HepG2 (cell line): ENCODE results near the gene DGCR8. TPM values are rescaled to one million over a fixed set of nuclear protein-coding genes. Genes with fewer than 3 reads are reported as not detected.

ENCODE experiments used
- ATAC-seq: fragments of 200-7000 bp; cut with Tn5 transposase; 3 replicates; pipeline ENCODE4 v1.9.1; 2020; ENCODE audit warnings: mild to moderate bottlenecking, moderate library complexity
- BruUV-seq: library from RNA; stranded (reverse); fragments of 400-500 nt; replicated peaks from 2 replicates; lab custom pipeline; 2021; lab: Mats Ljungman, UMichigan
- CTCF ChIA-PET: fragments of 300-600 bp; formaldehyde crosslinking; extraction: SDS; loops from one replicate; lab custom pipeline; 2021; ENCODE audit warnings: low total read pairs, inconsistent platforms, low intra/inter-chr PET ratio; lab: Yijun Ruan, JAX
- POLR2A ChIA-PET: fragments of 350-600 bp; sonication (Branson Sonifier 250); formaldehyde crosslinking; loops from one replicate; lab custom pipeline; 2020; ENCODE audit warnings: antibody characterized with exemption, inconsistent platforms; lab: Yijun Ruan, JAX
- DNase-seq: peaks from one replicate; pipeline ENCODE4 v3.0.0-alpha.2; 2015; ENCODE audit warnings: low spot score
- FAIRE-seq: peaks from 3 replicates; lab custom pipeline; 2011; peaks lifted over from hg19 to GRCh38; lab: Jason Lieb, UNC
- H2AFZ ChIP-seq: one replicate; pipeline ENCODE4 v1.6.1; 2011; ENCODE audit warnings: low read length, inconsistent platforms
- H3K27ac ChIP-seq: fragments of 300-600 bp; 3 replicates; pipeline ENCODE4 v1.8.0; 2011; ENCODE audit warnings: mixed run types, mild to moderate bottlenecking, mixed read lengths, low read length, inconsistent platforms; ENCODE audit not compliant: insufficient read depth; ENCODE audit errors: extremely low read length
- H3K27me3 ChIP-seq, 2 experiments: fragments of 200-600 bp in 1 of 2; 2 replicates in 1 of 2; 3 replicates in 1 of 2; pipeline versions ENCODE4 v1.6.0 to v1.8.0; 2011; ENCODE audit warnings: low read length in 2 of 2, mild to moderate bottlenecking in 2 of 2, moderate library complexity in 2 of 2, inconsistent platforms in 1 of 2; ENCODE audit not compliant: insufficient read depth in 2 of 2, control insufficient read depth in 1 of 2
- H3K36me3 ChIP-seq, 2 experiments: fragments of 200-600 bp in 1 of 2; replicated peaks in 1 of 2; 2 replicates in 1 of 2; 3 replicates in 1 of 2; pipeline versions ENCODE4 v1.5.1 to v1.8.0; 2011; ENCODE audit warnings: low read length in 2 of 2, inconsistent platforms in 1 of 2; ENCODE audit not compliant: insufficient read depth in 2 of 2, control insufficient read depth in 1 of 2
- H3K4me1 ChIP-seq: 2 replicates; pipeline ENCODE4 v1.5.1; 2012; ENCODE audit warnings: low read length, inconsistent platforms; ENCODE audit not compliant: insufficient read depth
- H3K4me2 ChIP-seq: 2 replicates; pipeline ENCODE4 v1.6.0; 2011; ENCODE audit warnings: low read depth, low read length, inconsistent platforms
- H3K4me3 ChIP-seq, 3 experiments: fragments of 200-600 bp in 1 of 3; sonication (generic), shearing (Covaris generic) in 1 of 3; replicated peaks in 1 of 3; 2 replicates each; pipeline ENCODE4 v1.5.1; 2011 to 2016; ENCODE audit warnings: low read length in 3 of 3, inconsistent platforms in 2 of 3, low read depth in 2 of 3, mild to moderate bottlenecking in 2 of 3, control low read depth in 1 of 3, mixed read lengths in 1 of 3; ENCODE audit not compliant: insufficient read depth in 1 of 3
- H3K79me2 ChIP-seq: one replicate; pipeline ENCODE4 v1.6.1; 2011; ENCODE audit warnings: low read length, inconsistent platforms; ENCODE audit not compliant: insufficient read depth
- H3K9ac ChIP-seq: 2 replicates; pipeline ENCODE4 v1.6.0; 2011; ENCODE audit warnings: mild to moderate bottlenecking, low read depth, low read length, inconsistent platforms; ENCODE audit not compliant: insufficient read depth
- H3K9me3 ChIP-seq: 2 replicates; pipeline ENCODE4 v1.5.1; 2012; ENCODE audit warnings: mild to moderate bottlenecking, low read length
- H4K20me1 ChIP-seq: 2 replicates; pipeline ENCODE4 v1.6.0; 2011; ENCODE audit warnings: inconsistent platforms, mild to moderate bottlenecking, low read length, moderate library complexity; ENCODE audit not compliant: insufficient read depth
- ERF ChIP-seq: IDR thresholded peaks from 2 replicates; pipeline ENCODE4 v1.6.1; 2018; ENCODE audit warnings: missing biosample characterization, missing genetic modification reagents
- FOXK2 ChIP-seq: fragments of 450-650 bp; IDR thresholded peaks from 2 replicates; pipeline ENCODE4 v1.6.1; 2016
- GZF1 ChIP-seq: sonication (generic); formaldehyde crosslinking; IDR thresholded peaks from 2 replicates; pipeline ENCODE4 v1.5.1; 2020; ENCODE audit warnings: mild to moderate bottlenecking, missing genetic modification reagents
- MXD4 ChIP-seq: IDR thresholded peaks from 2 replicates; pipeline ENCODE4 v1.6.1; 2016; ENCODE audit warnings: mild to moderate bottlenecking, missing biosample characterization, missing genetic modification reagents
- POLR2A ChIP-seq, 2 experiments: IDR thresholded peaks; 2 replicates each; pipeline ENCODE4 v1.6.1; 2011; ENCODE audit warnings: low read depth in 2 of 2, low read length in 2 of 2, mild to moderate bottlenecking in 1 of 2, moderate library complexity in 1 of 2; ENCODE audit not compliant: insufficient read depth in 1 of 2
- ZNF275 ChIP-seq: sonication (generic); formaldehyde crosslinking; IDR thresholded peaks from 2 replicates; pipeline ENCODE4 v1.8.0; 2022; ENCODE audit warnings: missing genetic modification reagents, mild to moderate bottlenecking, inconsistent platforms, borderline replicate concordance
- WGBS: methylation state at CpG from one replicate; pipeline ENCODE4 v1.1.6; 2017; ENCODE audit warnings: low lambda C conversion rate; 5-methylcytosine and 5-hydroxymethylcytosine counted together
- in situ Hi-C: cut with HindIII; loops from 2 replicates; pipeline ENCODE4 v1.10.0; 2017; ENCODE audit warnings: low pct_unique_long_range_greater_than_20kb; ENCODE audit not compliant: extremely low pct_ligation_motif_present
- intact Hi-C: fragments of 100-400 bp; cut with micrococcal nuclease; formaldehyde crosslinking; loops from one replicate; pipeline ENCODE4 v1.10.0; 2022; ENCODE audit not compliant: unreplicated experiment
- polyA plus RNA-seq, 8 experiments: library from polyadenylated mRNA; depleted of rRNA in 3 of 8; stranded (reverse) in 7 of 8; unstranded in 1 of 8; fragments of >200 nt; fragmentation: Illumina TruSeq in 4 of 8; extraction: Trizol in 4 of 8; gene quantifications; 2 replicates each; pipeline versions ENCODE4 v1.2.1 to v1.2.3, GENCODE V29; 2011 to 2016; ENCODE audit warnings: low read depth in 4 of 8, missing spikeins in 1 of 8, mixed read lengths in 1 of 8; ENCODE audit not compliant: insufficient read depth in 1 of 8
- total RNA-seq, 5 experiments: library from RNA; depleted of rRNA; stranded (reverse); fragments of >200 nt; fragmentation: Illumina TruSeq; extraction: Trizol; gene quantifications; 2 replicates each; pipeline ENCODE4 v1.2.3, GENCODE V29; 2016; ENCODE audit warnings: low read depth in 1 of 5

Gene DGCR8
- total and polyA plus RNA-seq, 2 of the 13 experiments (the other 11 are each of a cell fraction or from before 2014, with no cell fraction given), result 10.2 to 23.2 TPM

- TF ChIP-seq ERF (CRISPR knock-in tag) (no peak), GZF1 (CRISPR knock-in tag) (no peak)
Observed at GRCh38 chr22:20090730-20091240, 10.7 kb downstream of the DGCR8 start (continued).

- no peak overlapping the region for H3K9ac ChIP-seq
- no peaks in the 10 kb centered on the region for H3K9me3 ChIP-seq
- DNase-seq, result no peak
- H3K36me3 ChIP-seq, result peaks cover 62 to 97% of the 10 kb centered on the region in 2 experiments
- H3K4me2 ChIP-seq, result no peak overlapping the region
- POLR2A ChIA-PET, result interaction anchor here (1.4 kb wide), 1 partner anchor 11 kb away, joined by 5 read pairs; no protein-coding TSS in a partner anchor
- FAIRE-seq, result no peak
- H3K4me1 ChIP-seq, result no peaks in the 10 kb centered on the region
- no peak overlapping the region for H3K4me3 ChIP-seq
- TF ChIP-seq POLR2A (IDR thresholded peaks at IDR 0.05; ENCODE audit: insufficient read depth in 1 of 2, low read depth in 2 of 2, low read length in 2 of 2), result 0 out of 4 replicates have a peak, but pooled peaks of 1 of the 2 experiments have one; percentile 24
- no peak for TF ChIP-seq MXD4 (CRISPR knock-in tag)
- TF ChIP-seq, all 625 proteins: peak for 1
- CTCF ChIA-PET, result no interaction called here
- H2AFZ ChIP-seq, result no peak overlapping the region
- in situ Hi-C loops, result no loop called here
- no peaks in the 10 kb centered on the region for H4K20me1 ChIP-seq
- H3K79me2 ChIP-seq, result peaks cover 8% of the 10 kb centered on the region
- H3K27ac ChIP-seq, result no peak overlapping the region
- no TSS peak for BruUV-seq
- ATAC-seq, result no peak
- no peaks in the 10 kb centered on the region for H3K27me3 ChIP-seq
- 98% methylated on average over 16 of the region's 16 CpGs for WGBS
- intact Hi-C loops, result no loop called here
Observed at GRCh38 chr22:20091690-20092476, 11.8 kb downstream of the DGCR8 start.

- H3K27me3 ChIP-seq, result no peaks in the 10 kb centered on the region
- H3K27ac ChIP-seq, result no peak overlapping the region
- WGBS, result 97% methylated on average over 11 of the region's 11 CpGs
- in situ Hi-C loops (no loop called here), intact Hi-C loops (no loop called here)
- ATAC-seq, result no peak
- no peak for FAIRE-seq
- CTCF ChIA-PET, result no interaction called here
- POLR2A ChIA-PET, result no interaction called here
- no peaks in the 10 kb centered on the region for H4K20me1 ChIP-seq
- TF ChIP-seq ZNF275 (CRISPR knock-in tag) (no peak), FOXK2 (no peak)
- peaks cover 7% of the 10 kb centered on the region for H3K79me2 ChIP-seq
- no peaks in the 10 kb centered on the region for H3K9me3 ChIP-seq
- BruUV-seq, result no TSS peak
- H2AFZ ChIP-seq, result no peak overlapping the region
- peaks cover 57 to 97% of the 10 kb centered on the region in 2 experiments for H3K36me3 ChIP-seq
- no peak for DNase-seq
- no peak overlapping the region for H3K4me2 ChIP-seq
- H3K9ac ChIP-seq, result no peak overlapping the region
- H3K4me3 ChIP-seq, result no peak overlapping the region
- no peaks in the 10 kb centered on the region for H3K4me1 ChIP-seq
Observed at GRCh38 chr22:20092477-20092854, 12.4 kb downstream of the DGCR8 start.
